ENCODE measurements around the gene PTPRM. TPM values are rescaled to one million over a fixed set of nuclear protein-coding genes. Genes with fewer than 3 reads are reported as not detected.

Gene PTPRM
- total RNA-seq, 4 donors from 2014 or later, result 21.4 to 41.8 (median 29.6) TPM

DNA sequence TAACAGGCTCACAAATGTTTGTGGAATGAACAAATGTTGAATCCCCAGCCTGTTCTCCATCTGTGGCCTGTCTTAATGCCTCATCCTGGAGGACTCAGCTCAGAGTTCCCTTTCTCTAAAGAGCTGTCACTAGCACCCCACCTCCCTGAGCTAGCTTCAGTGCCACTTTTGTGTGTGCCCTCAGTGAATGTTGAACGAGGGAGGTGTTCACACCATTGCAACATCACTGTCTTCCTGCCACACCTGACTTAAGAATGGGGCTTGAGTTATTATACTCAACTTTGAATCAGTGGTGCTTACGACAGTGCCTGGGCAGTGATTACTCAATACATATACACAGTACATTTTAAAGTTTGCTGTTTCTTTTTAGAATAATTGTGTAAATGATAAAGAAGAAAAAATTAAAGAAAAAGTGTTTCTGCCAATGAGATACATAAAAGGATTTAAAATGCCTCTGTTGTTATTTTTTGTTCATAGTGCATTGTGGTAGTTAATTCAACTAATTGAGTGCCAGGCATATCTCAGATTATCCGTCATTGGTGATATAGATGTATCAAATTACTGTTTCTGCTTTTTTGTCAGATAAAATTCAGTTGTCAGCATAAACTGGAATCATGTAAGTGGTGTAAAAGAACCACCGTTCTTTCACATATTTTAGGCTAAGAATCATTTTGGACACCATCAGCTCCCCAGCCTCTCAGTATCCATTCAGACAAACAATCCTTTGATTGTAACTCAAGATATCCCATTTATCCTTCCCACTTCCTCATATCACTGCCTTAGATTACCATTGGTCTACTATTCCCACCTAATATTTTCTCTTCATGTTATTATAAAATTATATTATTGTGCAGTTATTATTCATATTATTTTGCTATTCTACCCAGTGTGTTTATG lies 304.7 kb downstream of the PTPRM start:
- DNase-seq (ENCODE audit: low spot score in 2 of 2), result no peak
- H3K4me3 ChIP-seq (ENCODE audit: low read depth, poor library complexity, severe bottlenecking), result no peak overlapping the region
- 67 to 70% methylated on average over 4 of the region's 4 CpGs for WGBS, 2 donors
- no peak for TF ChIP-seq POLR2A (IDR thresholded peaks at IDR 0.05)
- TF ChIP-seq, protein P1, sequence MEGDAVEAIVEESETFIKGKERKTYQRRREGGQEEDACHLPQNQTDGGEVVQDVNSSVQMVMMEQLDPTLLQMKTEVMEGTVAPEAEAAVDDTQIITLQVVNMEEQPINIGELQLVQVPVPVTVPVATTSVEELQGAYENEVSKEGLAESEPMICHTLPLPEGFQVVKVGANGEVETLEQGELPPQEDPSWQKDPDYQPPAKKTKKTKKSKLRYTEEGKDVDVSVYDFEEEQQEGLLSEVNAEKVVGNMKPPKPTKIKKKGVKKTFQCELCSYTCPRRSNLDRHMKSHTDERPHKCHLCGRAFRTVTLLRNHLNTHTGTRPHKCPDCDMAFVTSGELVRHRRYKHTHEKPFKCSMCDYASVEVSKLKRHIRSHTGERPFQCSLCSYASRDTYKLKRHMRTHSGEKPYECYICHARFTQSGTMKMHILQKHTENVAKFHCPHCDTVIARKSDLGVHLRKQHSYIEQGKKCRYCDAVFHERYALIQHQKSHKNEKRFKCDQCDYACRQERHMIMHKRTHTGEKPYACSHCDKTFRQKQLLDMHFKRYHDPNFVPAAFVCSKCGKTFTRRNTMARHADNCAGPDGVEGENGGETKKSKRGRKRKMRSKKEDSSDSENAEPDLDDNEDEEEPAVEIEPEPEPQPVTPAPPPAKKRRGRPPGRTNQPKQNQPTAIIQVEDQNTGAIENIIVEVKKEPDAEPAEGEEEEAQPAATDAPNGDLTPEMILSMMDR (IDR thresholded peaks at IDR 0.05), result no peak
- intact Hi-C loops (cut with DNase I; ENCODE audit: low total_unique reads), result no loop called here

DNA sequence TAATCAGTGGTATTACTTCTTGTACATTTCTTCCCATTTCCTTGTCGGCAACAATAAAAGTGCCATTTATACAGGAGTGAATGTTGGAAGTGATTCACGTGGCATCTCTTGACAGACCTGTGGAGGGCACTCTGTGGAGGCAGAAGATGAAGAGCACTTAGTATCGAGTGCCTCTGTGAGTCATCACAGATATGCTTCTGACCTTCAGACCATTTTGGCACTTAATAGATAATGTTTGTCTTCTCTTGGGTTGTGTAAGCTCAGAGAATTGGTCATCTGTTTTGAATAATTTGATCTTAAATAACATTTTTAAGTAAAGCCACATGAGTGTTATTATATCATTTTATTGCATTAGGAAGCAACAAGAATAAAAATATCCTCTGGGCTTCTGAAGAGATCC lies 305.5 kb downstream of the PTPRM start:
- TF ChIP-seq, protein P1 (IDR thresholded peaks at IDR 0.05), result no peak
- TF ChIP-seq POLR2A (IDR thresholded peaks at IDR 0.05), result no peak
- no peak overlapping the region for H3K4me3 ChIP-seq (ENCODE audit: low read depth, poor library complexity, severe bottlenecking)
- DNase-seq (ENCODE audit: low spot score in 2 of 2), result no peak
- intact Hi-C loops (cut with DNase I; ENCODE audit: low total_unique reads), result no loop called here
- 45 to 63% methylated on average over 3 of the region's 3 CpGs for WGBS, 2 donors

DNA sequence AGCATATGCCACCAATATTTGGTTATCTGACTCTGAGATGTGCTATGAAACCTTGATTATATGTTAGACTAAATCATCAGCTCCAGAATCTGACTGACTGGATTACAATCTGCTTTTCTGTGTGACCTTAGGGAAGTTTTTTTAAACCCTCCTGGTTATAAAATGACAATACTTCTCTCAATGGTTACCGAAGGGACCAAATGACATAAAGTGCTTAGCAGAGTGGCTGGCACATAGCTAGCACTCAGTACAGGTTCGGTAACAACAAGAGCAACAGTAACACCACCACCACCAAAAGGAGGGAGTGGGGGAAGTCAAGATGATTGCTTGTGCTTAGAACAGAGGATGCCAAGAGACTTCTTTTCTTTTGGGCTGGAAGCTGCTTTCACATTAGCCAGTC lies 306.2 kb downstream of the PTPRM start:
- 80 to 85% methylated on average over 2 of the region's 2 CpGs for WGBS, 2 donors
- intact Hi-C loops (cut with DNase I; ENCODE audit: low total_unique reads), result no loop called here
- H3K4me3 ChIP-seq (ENCODE audit: low read depth, poor library complexity, severe bottlenecking), result no peak overlapping the region
- DNase-seq (ENCODE audit: low spot score in 2 of 2), result no peak
- TF ChIP-seq, protein P1 (IDR thresholded peaks at IDR 0.05), result no peak
- TF ChIP-seq POLR2A (IDR thresholded peaks at IDR 0.05), result no peak

- intact Hi-C loops (cut with DNase I; ENCODE audit: low total_unique reads), result no loop called here
- H3K4me3 ChIP-seq (ENCODE audit: low read depth, poor library complexity, severe bottlenecking), result no peak overlapping the region
- 90 to 96% methylated on average over 2 of the region's 2 CpGs for WGBS, 2 donors
- no peak for TF ChIP-seq POLR2A (IDR thresholded peaks at IDR 0.05)
- TF ChIP-seq, protein P1 (IDR thresholded peaks at IDR 0.05), result no peak
- no peak for DNase-seq (ENCODE audit: low spot score in 2 of 2)
These were observed 309.4 kb downstream of the PTPRM start for GRCh38 chr18:7876354-7877104.

GRCh38 chr18:7877609-7878008 lies 310.5 kb downstream of the PTPRM start:
- TF ChIP-seq POLR2A (IDR thresholded peaks at IDR 0.05), result no peak
- intact Hi-C loops (cut with DNase I; ENCODE audit: low total_unique reads), result no loop called here
- WGBS, 2 donors, result 55 to 74% methylated on average over 1 of the region's 1 CpG
- no peak overlapping the region for H3K4me3 ChIP-seq (ENCODE audit: low read depth, poor library complexity, severe bottlenecking)
- no peak for DNase-seq (ENCODE audit: low spot score in 2 of 2)

Data from lower leg skin (tissue), 4 donors.